Mesenteric fat pad (tissue), 1 donor: Measurements from ENCODE around the gene PHC2. TPM values are rescaled to one million over a fixed set of nuclear protein-coding genes. Genes with fewer than 3 reads are reported as not detected.
A peak's percentile ranks its signal among the peaks of the same experiment; 100 is the strongest.

Experiments used
- DNase-seq: peaks from one replicate; pipeline ENCODE4 v3.0.0-alpha.2; 2020; ENCODE audit warnings: low spot score
- total RNA-seq: library from RNA; stranded (reverse); fragmentation: NEBNext Ultra II Directional; extraction: Animal tissue kit (Norgen Biotek cat#: 25700); gene quantifications from one replicate; pipeline ENCODE4 v1.2.1, GENCODE V29; 2021
- donor health status: DM: yes; HTN: yes; CAD: no.

Gene PHC2
- total RNA-seq, 1 donor from 2014 or later, result 142 TPM

GRCh38 chr1:33334081-33334552 lies 96.8 kb downstream of the PHC2 start:
- no peak for DNase-seq

- DNase-seq, result peak; percentile 47
Observed at GRCh38 chr1:33332881-33333280, 98.0 kb downstream of the PHC2 start.

GRCh38 chr1:33332357-33332789 lies 98.5 kb downstream of the PHC2 start:
- DNase-seq, result peak; percentile 49

- DNase-seq, result peak; percentile 57
Observed at GRCh38 chr1:33331444-33332356, 99.2 kb downstream of the PHC2 start.

- peak; percentile 69 for DNase-seq
Observed at GRCh38 chr1:33330906-33331305, 100.0 kb downstream of the PHC2 start.

GRCh38 chr1:33330361-33330890 lies 100.5 kb downstream of the PHC2 start:
- DNase-seq, result peak; percentile 33

- peak; percentile 77 for DNase-seq
Observed at GRCh38 chr1:33329600-33330305, 101.1 kb downstream of the PHC2 start.

- peak; percentile 35 for DNase-seq
Observed at GRCh38 chr1:33328817-33329216, 102.1 kb downstream of the PHC2 start.

- peak; percentile 49 for DNase-seq
Observed at GRCh38 chr1:33327587-33328325, 103.1 kb downstream of the PHC2 start.

- no peak for DNase-seq
Observed at GRCh38 chr1:33326785-33327184, 104.1 kb downstream of the PHC2 start.

- DNase-seq, result no peak
Observed at GRCh38 chr1:33324677-33325575, 106.0 kb downstream of the PHC2 start.

- no peak for DNase-seq
Observed at GRCh38 chr1:33323663-33324477, 107.0 kb downstream of the PHC2 start.

- DNase-seq, result no peak
Observed at GRCh38 chr1:33322870-33323585, 107.9 kb downstream of the PHC2 start.

GRCh38 chr1:33322109-33322508 lies 108.8 kb downstream of the PHC2 start:
- DNase-seq, result no peak

GRCh38 chr1:33321178-33321577 lies 109.7 kb downstream of the PHC2 start:
- DNase-seq, result no peak

GRCh38 chr1:33320619-33321165 lies 110.2 kb downstream of the PHC2 start, which contains the start of gene A3GALT2:
A3GALT2 (minus strand) TSS chr1:33321098; CDS start chr1:33321098, 0 bp downstream.
- DNase-seq, result no peak

GRCh38 chr1:33319949-33320618 lies 110.8 kb downstream of the PHC2 start:
- no peak for DNase-seq
